ENCODE results near the gene PCDHGA9.

- TF ChIP-seq CTCF (IDR thresholded peaks at IDR 0.05), result no peak
- no peak for TF ChIP-seq EP300 (IDR thresholded peaks at IDR 0.05)
- no peak for TF ChIP-seq POLR2A (IDR thresholded peaks at IDR 0.05)
Observed at GRCh38 chr5:141439411-141440141, 37.0 kb downstream of the PCDHGA9 start.

Measured in suprapubic skin (tissue), 3 donors.